Measurements from ENCODE around the gene AGL. TPM values are rescaled to one million over a fixed set of nuclear protein-coding genes. Genes with fewer than 3 reads are reported as not detected.

The AGL gene
- total and polyA plus RNA-seq, 10 of the 15 experiments (the other 5 are each of a cell fraction or from before 2014, with no cell fraction given), result 5.6 to 21.6 (median 13.7) TPM

DNA sequence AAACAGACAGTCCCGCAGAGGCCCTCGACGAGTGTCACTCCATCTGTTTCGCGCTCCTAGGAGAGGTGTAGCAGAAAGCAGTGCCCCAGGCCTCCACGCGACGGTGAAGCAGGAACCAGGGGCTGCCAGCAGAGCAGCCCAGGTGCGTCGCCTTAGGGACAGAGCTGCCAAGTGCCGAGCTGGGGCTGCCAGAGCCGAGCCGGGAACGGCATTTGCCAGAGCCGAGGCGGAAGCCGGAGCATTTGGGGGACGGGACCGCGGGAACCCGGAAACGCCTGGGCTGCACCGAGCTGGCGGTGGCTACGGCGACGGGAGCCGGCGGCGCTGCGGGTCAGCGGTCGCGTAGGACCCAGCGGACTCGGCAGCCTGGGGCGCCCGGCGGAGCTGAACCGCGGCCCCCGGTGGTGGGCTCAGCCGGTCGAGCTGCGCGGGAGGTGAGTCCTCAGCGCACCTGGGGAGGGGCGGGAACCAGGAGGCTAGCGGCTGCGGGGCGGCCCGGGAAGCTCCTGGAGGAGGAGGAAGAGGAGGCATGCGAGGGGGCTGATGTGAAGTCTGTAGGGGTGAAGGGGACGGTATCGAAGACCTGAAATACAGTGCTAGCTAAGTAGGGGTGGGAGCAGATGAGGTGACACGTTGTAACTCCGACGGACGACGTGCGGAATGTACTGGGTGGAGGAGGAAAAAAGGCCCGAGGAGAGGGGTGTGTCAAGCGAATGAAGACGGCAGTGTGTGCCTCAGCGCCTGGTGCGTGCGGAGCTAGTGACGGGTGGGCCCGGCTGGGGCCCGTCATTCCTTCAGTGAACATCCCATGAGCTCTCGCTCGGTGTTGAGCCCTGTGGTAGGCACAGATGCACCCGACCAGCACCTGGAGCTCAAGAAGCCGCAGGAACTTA lies 119.8 kb downstream of the AGL start, which contains the start of gene SLC35A3 (continued):
- TF ChIP-seq, protein P1, sequence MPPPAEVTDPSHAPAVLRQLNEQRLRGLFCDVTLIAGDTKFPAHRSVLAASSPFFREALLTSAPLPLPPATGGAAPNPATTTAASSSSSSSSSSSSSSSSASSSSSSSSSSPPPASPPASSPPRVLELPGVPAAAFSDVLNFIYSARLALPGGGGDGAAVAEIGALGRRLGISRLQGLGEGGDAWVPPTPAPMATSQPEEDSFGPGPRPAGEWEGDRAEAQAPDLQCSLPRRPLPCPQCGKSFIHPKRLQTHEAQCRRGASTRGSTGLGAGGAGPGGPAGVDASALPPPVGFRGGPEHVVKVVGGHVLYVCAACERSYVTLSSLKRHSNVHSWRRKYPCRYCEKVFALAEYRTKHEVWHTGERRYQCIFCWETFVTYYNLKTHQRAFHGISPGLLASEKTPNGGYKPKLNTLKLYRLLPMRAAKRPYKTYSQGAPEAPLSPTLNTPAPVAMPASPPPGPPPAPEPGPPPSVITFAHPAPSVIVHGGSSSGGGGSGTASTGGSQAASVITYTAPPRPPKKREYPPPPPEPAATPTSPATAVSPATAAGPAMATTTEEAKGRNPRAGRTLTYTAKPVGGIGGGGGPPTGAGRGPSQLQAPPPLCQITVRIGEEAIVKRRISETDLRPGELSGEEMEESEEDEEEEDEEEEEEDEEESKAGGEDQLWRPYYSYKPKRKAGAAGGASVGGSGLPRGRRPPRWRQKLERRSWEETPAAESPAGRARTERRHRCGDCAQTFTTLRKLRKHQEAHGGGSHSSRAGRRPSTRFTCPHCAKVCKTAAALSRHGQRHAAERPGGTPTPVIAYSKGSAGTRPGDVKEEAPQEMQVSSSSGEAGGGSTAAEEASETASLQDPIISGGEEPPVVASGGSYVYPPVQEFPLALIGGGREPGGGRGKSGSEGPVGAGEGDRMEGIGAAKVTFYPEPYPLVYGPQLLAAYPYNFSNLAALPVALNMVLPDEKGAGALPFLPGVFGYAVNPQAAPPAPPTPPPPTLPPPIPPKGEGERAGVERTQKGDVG (CRISPR knock-in tag; IDR thresholded peaks at IDR 0.05), result no peak
- TF ChIP-seq JUND (IDR thresholded peaks at IDR 0.05; ENCODE audit: low read depth, low read length) (no peak), CHD4 (IDR thresholded peaks at IDR 0.05) (no peak), ZBED1 (IDR thresholded peaks at IDR 0.05; ENCODE audit: borderline replicate concordance) (no peak)
- TF ChIP-seq, protein P2, sequence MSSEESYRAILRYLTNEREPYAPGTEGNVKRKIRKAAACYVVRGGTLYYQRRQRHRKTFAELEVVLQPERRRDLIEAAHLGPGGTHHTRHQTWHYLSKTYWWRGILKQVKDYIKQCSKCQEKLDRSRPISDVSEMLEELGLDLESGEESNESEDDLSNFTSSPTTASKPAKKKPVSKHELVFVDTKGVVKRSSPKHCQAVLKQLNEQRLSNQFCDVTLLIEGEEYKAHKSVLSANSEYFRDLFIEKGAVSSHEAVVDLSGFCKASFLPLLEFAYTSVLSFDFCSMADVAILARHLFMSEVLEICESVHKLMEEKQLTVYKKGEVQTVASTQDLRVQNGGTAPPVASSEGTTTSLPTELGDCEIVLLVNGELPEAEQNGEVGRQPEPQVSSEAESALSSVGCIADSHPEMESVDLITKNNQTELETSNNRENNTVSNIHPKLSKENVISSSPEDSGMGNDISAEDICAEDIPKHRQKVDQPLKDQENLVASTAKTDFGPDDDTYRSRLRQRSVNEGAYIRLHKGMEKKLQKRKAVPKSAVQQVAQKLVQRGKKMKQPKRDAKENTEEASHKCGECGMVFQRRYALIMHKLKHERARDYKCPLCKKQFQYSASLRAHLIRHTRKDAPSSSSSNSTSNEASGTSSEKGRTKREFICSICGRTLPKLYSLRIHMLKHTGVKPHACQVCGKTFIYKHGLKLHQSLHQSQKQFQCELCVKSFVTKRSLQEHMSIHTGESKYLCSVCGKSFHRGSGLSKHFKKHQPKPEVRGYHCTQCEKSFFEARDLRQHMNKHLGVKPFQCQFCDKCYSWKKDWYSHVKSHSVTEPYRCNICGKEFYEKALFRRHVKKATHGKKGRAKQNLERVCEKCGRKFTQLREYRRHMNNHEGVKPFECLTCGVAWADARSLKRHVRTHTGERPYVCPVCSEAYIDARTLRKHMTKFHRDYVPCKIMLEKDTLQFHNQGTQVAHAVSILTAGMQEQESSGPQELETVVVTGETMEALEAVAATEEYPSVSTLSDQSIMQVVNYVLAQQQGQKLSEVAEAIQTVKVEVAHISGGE (CRISPR knock-in tag; IDR thresholded peaks at IDR 0.05), result peak; percentile 94

All from GM12878 (cell line).